NCI-H2081 treated with DMSO at 0.1 percent for 48 hours (cell line): Measurements from ENCODE around the gene RPS6KA3.
"Not testable (repeated sequence)": the region's sequence is repeated elsewhere in the genome, so short reads cannot be mapped to it uniquely, and the experiment has no call there.

Experiments
- DNase-seq: peaks from one replicate; lab custom pipeline; 2025; lab: John Stamatoyannopoulos, UW

The RPS6KA3 gene

GRCh38 chrX:20218836-20219505 lies 47.7 kb downstream of the RPS6KA3 start:
- DNase-seq: no peak

- DNase-seq: no peak
Measured at GRCh38 chrX:20217906-20218305, 48.8 kb downstream of the RPS6KA3 start.

GRCh38 chrX:20217271-20217670 lies 49.4 kb downstream of the RPS6KA3 start:
- DNase-seq: peak; percentile 6

- DNase-seq: no peak
Measured at GRCh38 chrX:20215565-20215964, 51.1 kb downstream of the RPS6KA3 start.

- DNase-seq: no peak
Measured at GRCh38 chrX:20212486-20213089, 54.1 kb downstream of the RPS6KA3 start.

DNA sequence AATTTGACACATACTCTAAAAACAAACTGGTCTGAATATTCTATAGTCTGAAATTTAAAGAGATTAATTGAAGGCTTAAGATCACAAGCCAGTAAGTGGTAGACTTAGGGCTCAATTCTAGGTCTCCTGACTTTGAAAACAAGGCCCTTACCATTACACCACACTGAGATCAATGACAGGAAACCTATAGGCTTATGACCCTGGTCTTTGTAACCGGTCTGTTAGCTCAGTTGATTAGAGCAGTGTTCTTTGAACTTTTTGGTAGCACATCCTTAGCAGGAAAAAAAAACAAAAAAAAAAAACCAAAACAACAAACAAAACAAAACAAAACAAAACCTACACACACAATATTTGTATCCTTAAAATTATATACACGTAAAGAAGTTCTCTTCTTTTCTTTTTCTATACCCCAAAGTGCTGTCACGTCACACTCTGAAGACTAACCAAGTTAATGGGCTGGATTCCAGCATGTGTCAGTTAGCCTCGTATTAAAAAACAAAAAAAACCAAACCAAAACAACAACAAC lies 55.4 kb downstream of the RPS6KA3 start:
- no peak for DNase-seq

GRCh38 chrX:20205927-20206708 lies 60.6 kb downstream of the RPS6KA3 start:
- DNase-seq: no peak

DNA sequence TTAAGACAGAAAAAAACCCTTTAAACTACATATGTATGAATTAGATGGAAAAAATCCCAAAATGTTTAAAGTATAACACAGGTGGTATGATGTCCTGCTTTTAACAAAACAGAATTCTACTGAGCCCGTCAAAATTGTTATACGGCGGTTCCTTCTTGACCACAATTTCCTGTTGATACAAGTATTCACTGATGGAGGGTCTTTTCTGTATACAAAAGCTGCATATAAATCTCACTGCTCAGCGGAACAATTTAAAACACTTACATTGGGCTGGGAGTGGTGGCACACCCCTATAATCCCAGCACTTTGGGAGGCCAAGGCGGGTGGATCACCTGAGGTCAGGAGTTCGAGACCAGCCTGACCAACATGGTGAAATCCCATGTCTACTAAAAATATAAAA lies 62.4 kb downstream of the RPS6KA3 start:
- no peak for DNase-seq

GRCh38 chrX:20197641-20198210 lies 69.0 kb downstream of the RPS6KA3 start:
- DNase-seq: no peak

- no peak for DNase-seq
Measured at GRCh38 chrX:20189171-20189570, 77.5 kb downstream of the RPS6KA3 start.

GRCh38 chrX:20181598-20182329 lies 84.9 kb downstream of the RPS6KA3 start:
- no peak for DNase-seq

GRCh38 chrX:20177093-20177492 lies 89.6 kb downstream of the RPS6KA3 start:
- no peak for DNase-seq

DNA sequence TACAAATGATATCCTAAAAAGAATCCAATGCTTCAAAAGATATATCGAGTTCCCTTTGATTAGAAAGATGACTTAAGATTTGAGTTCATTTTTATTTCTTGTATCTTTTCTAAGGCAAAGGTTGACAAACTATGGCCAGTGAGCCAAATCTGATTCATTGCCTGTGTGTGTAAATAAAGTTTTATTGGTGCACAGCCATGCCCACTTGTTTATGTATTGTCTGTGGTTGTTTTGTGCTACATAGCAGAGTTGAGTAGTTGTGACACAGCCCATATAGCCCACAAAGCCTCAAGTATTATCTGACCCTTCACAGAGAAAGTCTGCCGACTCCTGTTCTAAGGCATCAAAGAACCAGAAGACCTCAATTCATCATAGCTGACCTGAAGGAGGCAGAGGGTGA lies 92.9 kb downstream of the RPS6KA3 start:
- no peak for DNase-seq

- DNase-seq: no peak
Measured at GRCh38 chrX:20173313-20173712, 93.4 kb downstream of the RPS6KA3 start.

- DNase-seq: no peak
Measured at GRCh38 chrX:20171887-20172286, 94.8 kb downstream of the RPS6KA3 start.

- DNase-seq: not testable (repeated sequence)
Measured at GRCh38 chrX:20162516-20162915, 104.2 kb downstream of the RPS6KA3 start.

GRCh38 chrX:20159797-20160385 lies 106.8 kb downstream of the RPS6KA3 start:
- DNase-seq: no peak

DNA sequence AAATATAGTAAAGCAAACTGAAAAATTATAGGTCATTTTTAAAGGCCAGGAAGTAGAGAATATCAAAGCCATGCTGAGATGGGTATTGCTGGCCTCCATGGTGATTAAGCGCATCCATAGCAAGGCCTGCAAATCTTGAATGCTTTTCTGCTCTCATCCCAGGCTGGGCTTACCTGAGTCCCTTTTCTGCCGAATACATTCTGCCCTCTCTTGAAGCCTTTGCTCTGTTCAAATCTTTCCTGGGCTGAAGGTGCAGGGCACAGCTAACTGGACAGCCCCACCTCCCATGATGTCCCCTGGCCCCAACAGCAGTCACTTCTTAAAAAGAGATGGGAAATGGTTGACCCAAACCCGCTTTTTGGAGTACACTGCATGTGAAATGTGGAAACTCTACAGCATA lies 115.0 kb downstream of the RPS6KA3 start:
- no peak for DNase-seq

DNA sequence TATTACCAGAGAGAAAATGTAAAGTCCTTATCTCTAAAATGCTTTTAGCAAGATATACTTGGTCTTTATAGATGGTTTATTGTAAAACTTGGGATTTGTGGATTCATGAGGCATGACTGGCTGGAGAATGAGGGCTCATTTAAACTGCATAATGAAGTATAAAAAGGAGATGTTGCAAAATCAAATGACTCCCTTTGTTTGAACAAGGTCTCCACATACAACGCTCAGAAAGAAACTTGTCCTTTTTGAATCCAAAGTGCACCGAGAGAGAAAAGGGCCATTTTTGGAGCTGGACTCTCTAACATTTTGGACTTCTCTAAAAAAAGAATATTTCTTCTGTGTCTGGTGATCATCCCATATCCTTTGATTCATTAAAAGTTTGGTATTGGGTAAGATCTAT lies 117.4 kb downstream of the RPS6KA3 start:
- no peak for DNase-seq

DNA sequence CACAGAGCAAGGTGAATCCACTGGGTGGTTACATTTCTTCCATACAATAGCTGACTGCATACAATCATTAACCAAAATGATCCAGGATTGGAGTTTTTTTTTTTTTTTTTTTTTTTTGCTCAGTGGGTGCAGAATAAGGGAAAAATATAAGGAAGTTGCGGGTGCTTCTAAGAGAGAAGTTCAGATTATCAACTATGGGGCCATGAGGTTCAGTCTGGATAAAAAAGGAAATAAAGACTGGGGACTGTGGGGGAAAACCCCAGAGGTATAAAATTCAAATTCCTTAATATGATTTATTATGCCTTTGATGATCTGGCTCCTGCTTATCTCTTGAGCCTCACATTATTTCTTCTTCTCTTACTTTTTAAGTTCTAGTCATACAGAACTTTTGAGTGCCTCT lies 119.1 kb downstream of the RPS6KA3 start:
- no peak for DNase-seq

- DNase-seq: no peak
Measured at GRCh38 chrX:20144491-20144890, 122.2 kb downstream of the RPS6KA3 start.

DNA sequence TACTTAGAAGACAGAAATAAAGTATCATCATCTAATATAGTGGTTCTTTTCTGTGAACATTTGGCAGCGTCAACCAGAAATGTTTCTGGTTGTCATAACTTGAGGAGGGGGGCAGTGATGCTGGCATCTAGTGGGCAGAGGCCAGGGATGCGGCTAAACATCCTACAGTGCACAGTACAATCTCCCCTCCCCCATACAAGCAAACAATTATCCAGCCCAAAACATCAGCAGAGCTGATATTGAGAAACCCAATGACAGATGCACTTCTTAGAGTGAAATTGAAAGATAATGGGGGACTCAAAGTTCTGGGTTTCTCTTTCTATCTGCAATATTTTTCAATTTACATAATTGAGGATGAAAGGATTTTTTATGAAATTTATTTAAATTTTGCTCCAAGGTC lies 123.1 kb downstream of the RPS6KA3 start:
- no peak for DNase-seq
